ENCODE results near the gene PHACTR2.

DNA sequence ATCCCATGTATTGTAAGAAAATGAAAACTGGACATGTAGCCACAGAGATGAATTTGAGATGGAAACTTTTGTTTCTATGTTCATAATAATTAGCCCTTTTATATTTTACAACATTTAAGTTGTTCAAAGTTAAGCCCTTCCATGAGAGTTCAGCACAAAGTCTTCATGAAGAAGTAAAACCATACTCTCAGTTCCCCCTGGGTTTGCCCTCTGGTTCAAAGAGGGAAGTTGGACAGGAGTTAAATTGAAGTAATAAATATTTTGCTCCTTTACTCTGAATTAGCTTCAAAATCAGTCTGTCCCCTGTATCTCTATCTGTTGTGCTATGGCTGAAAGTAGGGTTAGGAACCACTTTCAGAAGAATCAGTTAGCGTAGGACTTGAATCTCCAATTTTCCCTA lies 31.1 kb downstream of the PHACTR2 start:
- TF ChIP-seq POLR2A (IDR thresholded peaks at IDR 0.05; ENCODE audit: low read depth), result no peak
- TF ChIP-seq, protein P1, sequence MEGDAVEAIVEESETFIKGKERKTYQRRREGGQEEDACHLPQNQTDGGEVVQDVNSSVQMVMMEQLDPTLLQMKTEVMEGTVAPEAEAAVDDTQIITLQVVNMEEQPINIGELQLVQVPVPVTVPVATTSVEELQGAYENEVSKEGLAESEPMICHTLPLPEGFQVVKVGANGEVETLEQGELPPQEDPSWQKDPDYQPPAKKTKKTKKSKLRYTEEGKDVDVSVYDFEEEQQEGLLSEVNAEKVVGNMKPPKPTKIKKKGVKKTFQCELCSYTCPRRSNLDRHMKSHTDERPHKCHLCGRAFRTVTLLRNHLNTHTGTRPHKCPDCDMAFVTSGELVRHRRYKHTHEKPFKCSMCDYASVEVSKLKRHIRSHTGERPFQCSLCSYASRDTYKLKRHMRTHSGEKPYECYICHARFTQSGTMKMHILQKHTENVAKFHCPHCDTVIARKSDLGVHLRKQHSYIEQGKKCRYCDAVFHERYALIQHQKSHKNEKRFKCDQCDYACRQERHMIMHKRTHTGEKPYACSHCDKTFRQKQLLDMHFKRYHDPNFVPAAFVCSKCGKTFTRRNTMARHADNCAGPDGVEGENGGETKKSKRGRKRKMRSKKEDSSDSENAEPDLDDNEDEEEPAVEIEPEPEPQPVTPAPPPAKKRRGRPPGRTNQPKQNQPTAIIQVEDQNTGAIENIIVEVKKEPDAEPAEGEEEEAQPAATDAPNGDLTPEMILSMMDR (IDR thresholded peaks at IDR 0.05), result no peak
- TF ChIP-seq EP300 (IDR thresholded peaks at IDR 0.05), result no peak

Data from esophagus muscularis mucosa (tissue), 4 donors.